ENCODE measurements around the gene ASNSD1.
"Not testable (repeated sequence)": the region's sequence is repeated elsewhere in the genome, so short reads cannot be mapped to it uniquely, and the experiment has no call there.

The ASNSD1 gene

DNA sequence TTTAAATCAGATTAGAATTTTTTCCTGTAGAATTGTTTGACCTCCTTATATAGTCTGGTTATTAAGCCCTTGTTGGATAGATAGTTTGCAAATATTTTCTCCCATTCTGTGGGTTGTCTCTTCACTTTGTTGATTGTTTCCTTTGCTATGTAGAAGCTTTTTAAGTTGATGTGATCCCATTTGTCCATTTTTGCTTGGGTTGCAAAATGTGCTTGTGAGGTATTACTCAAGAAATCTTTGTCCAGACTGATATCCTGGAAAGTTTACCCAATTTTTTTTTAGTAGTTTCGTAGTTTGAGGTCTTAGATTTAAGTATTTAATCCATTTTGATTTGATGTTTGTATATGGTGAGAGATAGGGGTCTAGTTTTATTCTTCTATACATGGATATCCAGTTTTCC, 26.5 kb downstream of the ASNSD1 start:
- not testable (repeated sequence) for DNase-seq (ENCODE audit: low spot score)

DNA sequence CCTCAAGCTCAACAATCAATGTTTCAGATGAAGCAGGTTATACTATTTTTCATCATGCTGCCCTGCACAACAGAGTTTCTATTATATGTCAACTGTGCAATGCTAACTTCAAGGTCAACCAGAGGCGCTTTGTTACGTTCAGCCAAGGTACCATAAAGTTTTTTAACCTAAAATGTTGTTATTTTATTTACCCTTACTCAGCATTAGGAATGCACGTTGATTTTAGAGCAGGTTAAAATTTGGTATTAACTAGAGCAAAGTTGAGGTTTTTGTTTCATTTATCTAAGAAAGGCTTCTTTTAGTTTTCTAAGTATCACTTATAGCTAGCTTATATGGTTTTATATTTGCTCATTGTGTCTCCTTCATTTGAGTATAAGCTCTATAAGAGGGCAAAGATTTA, 35.0 kb downstream of the ASNSD1 start:
- DNase-seq (ENCODE audit: low spot score) = no peak

DNA sequence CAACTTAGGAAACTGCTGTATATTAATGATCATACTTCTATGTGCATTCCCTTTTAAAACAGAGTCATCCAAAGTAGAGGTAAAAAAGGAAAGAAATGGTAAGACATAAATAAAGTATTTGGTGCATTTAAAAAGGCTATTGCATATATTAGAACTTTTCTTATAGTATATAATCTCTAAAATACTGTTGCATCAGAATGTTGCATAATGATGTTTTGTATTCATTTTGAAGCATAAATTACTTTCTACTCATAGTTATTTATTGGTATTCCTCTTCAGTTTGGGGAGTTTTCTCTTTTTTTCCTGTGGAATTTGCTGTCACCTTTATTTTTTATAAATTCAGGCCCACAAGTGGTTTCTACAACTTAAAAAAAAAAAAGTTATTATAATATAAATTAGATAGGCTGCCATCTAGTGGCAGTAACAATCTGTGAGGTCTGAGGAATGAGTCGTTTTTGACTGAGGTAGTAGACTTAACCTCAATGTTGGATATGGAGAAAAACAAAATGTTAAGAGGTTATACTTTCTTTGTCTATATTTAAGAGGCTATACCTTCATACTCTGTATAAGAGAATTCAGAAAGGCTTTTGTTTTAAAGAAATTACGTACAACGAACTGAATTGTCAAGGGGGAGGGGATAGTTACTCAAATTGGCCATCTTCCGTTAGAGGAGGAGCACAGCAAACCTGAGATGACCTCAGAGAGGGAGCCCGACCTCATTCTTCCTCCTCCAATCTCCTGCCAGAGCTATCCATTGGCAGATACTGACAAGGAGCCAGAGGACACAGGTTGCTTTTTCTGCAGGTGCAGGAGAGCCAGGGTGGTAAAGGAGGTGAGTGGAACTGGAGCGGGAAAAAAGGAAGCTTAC, 37.0 kb downstream of the ASNSD1 start:
- peak; percentile 69 for DNase-seq (ENCODE audit: low spot score)

- DNase-seq (ENCODE audit: low spot score) = no peak
These were observed 39.4 kb downstream of the ASNSD1 start for GRCh38 chr2:189700681-189701080.

DNA sequence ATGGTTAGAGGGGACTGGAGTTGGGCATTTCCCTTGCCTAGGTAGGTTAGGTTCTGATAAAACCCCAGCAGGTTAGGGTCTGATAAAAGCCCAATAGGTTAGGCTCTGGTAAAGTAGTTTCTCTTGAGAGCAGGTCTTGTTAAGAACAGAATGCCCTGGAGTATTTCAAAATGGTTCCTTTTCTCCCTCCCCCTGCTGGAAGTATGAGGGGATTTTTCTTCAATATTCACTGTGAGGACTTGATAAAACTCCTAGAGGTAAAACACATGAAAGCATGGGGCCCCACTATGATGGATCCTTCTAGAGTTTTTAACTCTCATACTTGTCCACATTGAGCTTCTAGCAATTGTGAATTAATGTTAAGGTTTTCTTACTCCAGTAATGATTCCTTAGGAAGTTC, 40.8 kb downstream of the ASNSD1 start:
- peak; percentile 12 for DNase-seq (ENCODE audit: low spot score)

DNA sequence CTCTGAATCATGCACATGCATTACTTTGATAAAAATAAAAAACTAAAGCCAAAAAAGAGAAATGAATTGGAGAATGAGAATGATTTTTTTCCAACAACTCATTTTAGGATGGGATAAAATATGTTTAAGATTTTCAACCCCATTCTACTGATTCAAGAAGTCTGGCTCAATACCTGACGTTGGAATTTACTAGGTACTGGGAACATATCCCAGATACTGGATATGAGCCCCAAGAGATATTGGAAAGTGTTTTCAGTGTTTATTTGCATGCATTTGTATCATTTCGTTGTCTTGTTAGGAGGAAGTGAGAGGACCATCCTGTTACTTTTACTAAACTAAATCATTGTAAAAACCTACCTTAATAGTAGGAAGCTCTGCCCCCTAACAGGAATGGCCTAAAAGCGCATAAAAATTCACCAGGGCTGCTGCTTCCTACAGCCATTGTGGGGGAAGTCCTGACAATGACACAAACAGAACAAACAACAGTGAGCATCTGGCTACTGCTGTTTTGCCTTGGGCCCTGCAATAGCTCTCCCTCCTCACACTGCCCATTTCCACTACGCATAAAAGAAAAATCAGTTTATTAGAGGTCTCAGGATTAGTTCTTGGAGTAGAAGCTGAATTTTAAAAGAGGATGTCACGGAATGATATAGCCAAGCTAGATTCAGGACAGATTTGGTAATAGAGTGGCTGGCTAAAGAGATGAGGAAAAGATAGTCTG, 48.4 kb downstream of the ASNSD1 start:
- DNase-seq (ENCODE audit: low spot score) = peak; percentile 34

GRCh38 chr2:189717593-189717992, 56.3 kb downstream of the ASNSD1 start:
- DNase-seq (ENCODE audit: low spot score) = not testable (repeated sequence)

GRCh38 chr2:189719571-189719970, 58.3 kb downstream of the ASNSD1 start:
- no peak for DNase-seq (ENCODE audit: low spot score)

Data from iPS-NIHi11 (cell line).